GM13977 (cell line): ENCODE data around the gene MRPL45.

Experiments
- DNase-seq: peaks from one replicate; pipeline ENCODE4 v3.0.0; 2012; ENCODE audit warnings: low spot score
- CTCF ChIP-seq: IDR thresholded peaks from 2 replicates; pipeline ENCODE4 v1.5.1; 2012; ENCODE audit warnings: mild to moderate bottlenecking, control low read depth; ENCODE audit not compliant: insufficient read depth; ENCODE audit errors: extremely low read depth, missing control alignments
- in situ Hi-C: fragments of 300-500 bp; cut with MboI; formaldehyde crosslinking; loops from one replicate; pipeline ENCODE4 v1.12.0; 2022; ENCODE audit warnings: low sequenced_read_pairs, low pct_unique_long_range_greater_than_20kb, mixed read lengths, inconsistent platforms; ENCODE audit not compliant: unreplicated experiment

The MRPL45 gene

GRCh38 chr17:38344420-38344745 is 47.4 kb downstream of the MRPL45 start:
- DNase-seq = no peak
- in situ Hi-C loops = no loop called here
- TF ChIP-seq CTCF = no peak

GRCh38 chr17:38345743-38346142 is 48.8 kb downstream of the MRPL45 start:
- no peak for TF ChIP-seq CTCF
- no peak for DNase-seq
- in situ Hi-C loops = loop anchor here (5.0 kb wide), 1 partner anchor 72 kb away; no protein-coding TSS in a partner anchor

- TF ChIP-seq CTCF = peak; percentile 95
- in situ Hi-C loops = loop anchor here (5.0 kb wide), 1 partner anchor 68 kb away; no protein-coding TSS in a partner anchor
- DNase-seq = peak; percentile 77
These were observed 52.2 kb downstream of the MRPL45 start for GRCh38 chr17:38349097-38349730.

- in situ Hi-C loops = no loop called here
- no peak for TF ChIP-seq CTCF
- DNase-seq = no peak
These were observed 53.1 kb downstream of the MRPL45 start for GRCh38 chr17:38350035-38350434.

GRCh38 chr17:38351412-38352222 is 54.6 kb downstream of the MRPL45 start, which contains the start of gene SOCS7:
TSS of gene SOCS7 (plus strand) at chr17:38351844. CDS start at chr17:38352053, 209 bp downstream.
- in situ Hi-C loops = no loop called here
- peak; percentile 97 for DNase-seq
- no peak for TF ChIP-seq CTCF

- no peak for DNase-seq
- TF ChIP-seq CTCF = no peak
- in situ Hi-C loops = no loop called here
These were observed 55.5 kb downstream of the MRPL45 start for GRCh38 chr17:38352245-38353085.
